GM12874 (cell line): ENCODE results near the gene TRIM33.

Source experiments
- TF ChIP-seq, protein P1 (sequence below): IDR thresholded peaks from 2 replicates; pipeline ENCODE4 v1.5.1; 2011; ENCODE audit warnings: low read depth, mild to moderate bottlenecking, control low read depth, low read length, moderate library complexity; ENCODE audit not compliant: insufficient read depth

Gene TRIM33

DNA sequence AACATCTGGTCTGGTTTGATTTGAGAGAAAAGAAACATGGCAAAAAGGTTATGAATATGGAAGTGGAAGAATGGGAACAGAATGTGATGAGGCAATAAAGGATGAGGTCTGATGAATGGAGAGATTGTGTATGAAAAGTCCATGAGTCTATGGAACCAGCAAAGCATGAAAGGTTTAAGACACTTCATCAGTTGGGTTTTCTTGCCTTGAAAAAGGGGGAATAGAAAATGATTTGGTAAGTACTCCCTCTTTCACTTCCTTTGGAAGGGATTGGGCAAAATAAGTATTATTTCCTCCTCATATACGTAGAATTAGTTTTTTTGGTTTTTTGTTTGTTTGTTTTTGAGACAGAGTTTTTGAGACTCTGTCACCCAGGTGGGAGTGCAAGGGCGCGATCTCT is 155.8 kb downstream of the TRIM33 start:
- TF ChIP-seq, protein P1, sequence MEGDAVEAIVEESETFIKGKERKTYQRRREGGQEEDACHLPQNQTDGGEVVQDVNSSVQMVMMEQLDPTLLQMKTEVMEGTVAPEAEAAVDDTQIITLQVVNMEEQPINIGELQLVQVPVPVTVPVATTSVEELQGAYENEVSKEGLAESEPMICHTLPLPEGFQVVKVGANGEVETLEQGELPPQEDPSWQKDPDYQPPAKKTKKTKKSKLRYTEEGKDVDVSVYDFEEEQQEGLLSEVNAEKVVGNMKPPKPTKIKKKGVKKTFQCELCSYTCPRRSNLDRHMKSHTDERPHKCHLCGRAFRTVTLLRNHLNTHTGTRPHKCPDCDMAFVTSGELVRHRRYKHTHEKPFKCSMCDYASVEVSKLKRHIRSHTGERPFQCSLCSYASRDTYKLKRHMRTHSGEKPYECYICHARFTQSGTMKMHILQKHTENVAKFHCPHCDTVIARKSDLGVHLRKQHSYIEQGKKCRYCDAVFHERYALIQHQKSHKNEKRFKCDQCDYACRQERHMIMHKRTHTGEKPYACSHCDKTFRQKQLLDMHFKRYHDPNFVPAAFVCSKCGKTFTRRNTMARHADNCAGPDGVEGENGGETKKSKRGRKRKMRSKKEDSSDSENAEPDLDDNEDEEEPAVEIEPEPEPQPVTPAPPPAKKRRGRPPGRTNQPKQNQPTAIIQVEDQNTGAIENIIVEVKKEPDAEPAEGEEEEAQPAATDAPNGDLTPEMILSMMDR, result no peak

DNA sequence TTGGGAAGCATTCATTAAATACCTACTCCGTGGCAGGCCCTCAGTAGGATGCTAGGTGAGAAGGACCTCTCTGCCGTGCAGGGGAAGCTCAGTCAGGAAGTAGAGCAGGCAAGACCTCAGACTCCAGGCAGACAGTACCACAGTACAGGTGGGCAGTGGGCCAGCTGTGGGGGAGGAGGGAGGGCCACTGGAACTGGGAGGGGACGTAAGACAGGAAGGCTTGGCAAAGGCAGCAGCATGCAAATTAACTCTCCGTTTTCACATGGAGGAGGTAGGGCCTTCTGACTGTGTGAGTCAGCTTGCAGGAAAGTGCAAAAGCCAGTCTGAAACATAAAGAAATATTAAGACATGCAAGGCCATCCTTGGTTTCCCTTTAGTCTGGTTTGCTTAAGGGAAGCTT is 157.7 kb downstream of the TRIM33 start:
- TF ChIP-seq, protein P1, result no peak

DNA sequence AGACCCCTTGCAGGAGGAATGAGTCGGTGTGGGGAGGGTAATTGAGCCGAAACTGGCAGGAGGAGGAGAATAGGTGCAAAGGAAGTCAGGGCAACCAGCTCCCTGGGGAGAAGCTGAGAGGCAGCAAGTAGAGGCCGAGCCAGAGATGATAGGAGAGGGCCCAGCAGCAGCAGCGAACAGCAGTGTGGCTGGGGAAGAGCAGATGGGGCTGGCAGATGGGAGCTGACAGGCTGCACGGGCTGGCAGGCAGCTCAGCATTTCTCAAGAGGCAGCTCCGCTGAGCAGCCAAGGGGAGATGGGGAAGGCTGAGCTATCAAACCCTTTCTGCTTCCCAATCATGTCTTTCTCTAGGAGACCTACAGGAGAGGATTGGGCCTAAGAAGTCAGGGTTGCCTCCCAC is 158.2 kb downstream of the TRIM33 start:
- TF ChIP-seq, protein P1, result no peak

DNA sequence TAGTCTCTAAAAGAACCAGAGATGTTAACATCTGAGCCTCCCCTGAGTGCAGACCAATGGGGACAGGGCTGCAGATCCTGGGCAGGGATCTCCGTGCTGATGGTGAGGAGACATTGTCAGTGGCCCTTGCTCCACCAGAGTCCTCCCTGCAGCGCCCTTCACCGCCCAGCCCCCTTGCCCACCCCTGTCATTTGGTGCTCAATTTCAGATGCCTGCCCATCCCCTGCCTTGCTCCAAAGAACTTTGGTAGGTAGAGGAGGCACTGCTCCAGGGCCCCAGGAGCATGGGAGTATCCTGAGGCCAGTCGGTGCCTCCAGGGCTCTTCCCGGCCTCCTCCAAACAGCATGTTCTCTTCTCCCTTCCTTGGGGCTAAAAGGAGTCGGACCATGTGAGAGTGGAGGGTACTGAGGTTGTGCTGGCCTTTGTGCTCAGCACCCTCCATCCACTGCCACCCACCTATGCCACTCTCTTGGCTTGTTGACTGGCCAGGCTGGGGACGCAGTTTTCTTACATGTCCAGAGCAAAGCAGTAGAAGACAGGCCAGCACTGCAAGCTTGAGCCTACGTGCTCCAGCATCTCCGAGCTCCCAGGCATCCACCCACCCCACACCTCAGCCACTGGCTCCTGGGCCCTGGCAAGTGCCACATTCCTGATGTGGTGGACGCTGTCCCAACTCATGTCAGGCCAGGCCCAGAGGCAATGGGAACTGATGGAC is 160.1 kb downstream of the TRIM33 start:
- TF ChIP-seq, protein P1, result no peak

DNA sequence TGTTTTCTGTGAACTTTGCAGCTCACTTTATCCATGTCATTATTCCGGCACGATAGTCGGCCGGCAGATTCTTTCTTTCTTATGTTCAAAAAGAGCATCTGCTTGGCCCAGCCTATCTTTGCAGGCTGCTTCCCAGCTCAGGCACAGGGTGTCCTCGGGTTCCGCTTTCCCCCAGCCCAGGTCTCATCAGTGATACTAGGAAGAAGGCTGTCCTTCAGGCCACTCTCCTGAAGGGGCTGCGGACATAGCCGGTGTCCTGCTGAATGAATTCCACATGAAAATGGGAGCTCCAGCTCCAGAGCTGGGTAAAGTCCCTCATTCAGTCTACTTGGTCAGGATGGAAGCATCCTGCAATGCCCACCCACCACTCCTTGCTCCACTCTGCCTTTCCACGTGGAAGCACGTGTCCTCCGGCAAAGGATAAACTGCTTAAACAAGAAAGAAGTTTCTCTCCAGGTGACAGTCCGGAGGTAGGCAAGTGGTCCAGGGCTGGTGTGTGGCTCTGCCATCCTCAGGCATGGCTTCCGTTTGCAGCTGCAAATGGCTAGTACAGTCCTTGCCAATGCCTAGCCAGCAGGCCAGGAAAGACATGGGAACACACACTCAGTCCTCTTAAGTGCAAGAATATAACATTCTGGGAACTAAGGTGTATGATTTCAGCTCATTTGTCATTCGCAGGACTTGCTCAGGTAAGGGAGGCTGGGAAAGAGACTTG is 161.0 kb downstream of the TRIM33 start:
- TF ChIP-seq, protein P1, result no peak

DNA sequence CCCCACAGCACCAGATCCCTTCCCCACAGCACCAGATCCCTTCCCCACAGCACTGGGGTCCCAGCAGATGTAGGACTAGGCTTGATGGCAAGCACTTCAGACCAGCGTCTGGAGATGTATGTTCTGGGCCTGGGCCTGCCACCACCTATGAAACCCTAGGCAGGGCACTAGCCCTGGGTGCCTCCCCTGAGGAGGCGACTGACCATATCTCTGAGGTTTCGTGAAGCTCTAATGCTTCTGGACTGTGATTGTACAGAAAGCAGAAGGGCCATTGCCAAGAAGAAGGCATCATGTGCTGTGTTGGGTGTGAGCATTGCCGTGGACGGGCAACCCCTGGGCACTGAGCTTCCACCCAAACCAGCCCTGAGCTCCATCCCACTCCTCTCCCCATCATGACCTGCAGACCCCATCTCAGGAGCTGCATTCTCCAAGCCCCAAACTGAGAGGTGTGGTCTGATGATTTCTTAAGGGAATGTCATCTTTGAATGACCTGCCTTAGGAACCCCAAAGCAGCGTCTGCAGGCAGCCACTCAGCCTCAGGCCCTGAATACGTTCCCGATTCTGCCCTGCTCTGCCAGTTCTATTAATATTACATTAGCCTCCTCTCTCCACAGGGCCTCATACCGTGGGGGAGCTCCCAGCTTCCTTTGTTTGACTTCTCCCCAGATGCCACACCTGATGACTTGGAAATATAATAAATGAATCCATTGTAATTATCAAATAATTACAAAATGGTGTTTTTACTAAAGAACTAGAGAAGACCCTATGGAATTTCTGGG is 163.4 kb downstream of the TRIM33 start:
- TF ChIP-seq, protein P1, result no peak

DNA sequence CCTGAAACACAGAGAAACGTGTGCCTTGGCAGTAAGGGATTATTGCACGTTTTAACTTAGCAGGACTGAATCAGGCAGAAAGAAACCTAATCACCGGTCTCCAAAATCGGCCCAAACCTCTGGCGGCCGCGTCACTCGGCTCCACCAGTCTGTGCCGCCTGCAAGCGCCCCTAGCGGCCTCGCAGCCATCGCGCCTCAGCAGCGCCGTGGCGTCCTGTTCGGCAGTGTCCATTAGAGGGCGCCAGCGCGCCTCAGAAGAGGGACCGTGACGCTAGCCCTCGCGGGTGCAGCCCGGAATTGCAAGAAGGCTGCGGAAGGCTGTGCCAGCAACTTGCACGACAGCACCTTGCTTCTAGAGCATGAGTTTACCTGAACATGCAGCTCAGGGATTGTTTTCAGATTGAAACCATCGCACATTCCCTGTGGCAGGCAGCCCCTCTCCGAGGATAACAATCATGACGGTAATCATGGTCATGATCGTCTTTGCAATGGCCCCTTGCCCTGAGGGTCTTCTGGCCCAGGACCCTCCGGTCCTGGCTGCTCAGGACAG is 164.4 kb downstream of the TRIM33 start:
- TF ChIP-seq, protein P1, result peak; percentile 100
